Cerebellar cortex (tissue), 1 donor: ENCODE data around the gene SLC9B1.
"Not testable (repeated sequence)": the region's sequence is repeated elsewhere in the genome, so short reads cannot be mapped to it uniquely, and the experiment has no call there.

Source experiments
- DNase-seq: peaks from one replicate; pipeline ENCODE4 v3.0.0-alpha.2; 2015; ENCODE audit warnings: low spot score

Gene SLC9B1

GRCh38 chr4:103011378-103012025, 8.0 kb downstream of the SLC9B1 start:
- no peak for DNase-seq

- DNase-seq = no peak
Observed at GRCh38 chr4:103010804-103011203, 8.7 kb downstream of the SLC9B1 start.

- peak; percentile 82 for DNase-seq
Observed at GRCh38 chr4:103008875-103009729, 10.4 kb downstream of the SLC9B1 start.

GRCh38 chr4:103002551-103002950, 17.0 kb downstream of the SLC9B1 start:
- DNase-seq = no peak

GRCh38 chr4:102994803-102995202, 24.7 kb downstream of the SLC9B1 start:
- DNase-seq = no peak

- DNase-seq = not testable (repeated sequence)
Observed at GRCh38 chr4:102993985-102994384, 25.5 kb downstream of the SLC9B1 start.

- DNase-seq = no peak
Observed at GRCh38 chr4:102988429-102989020, 31.0 kb downstream of the SLC9B1 start.

- no peak for DNase-seq
Observed at GRCh38 chr4:102981005-102981404, 38.5 kb downstream of the SLC9B1 start.

- not testable (repeated sequence) for DNase-seq
Observed at GRCh38 chr4:102961813-102962212, 57.7 kb downstream of the SLC9B1 start.

- peak; percentile 12 for DNase-seq
Observed at GRCh38 chr4:102959496-102959895, 60.0 kb downstream of the SLC9B1 start.

- DNase-seq = no peak
Observed at GRCh38 chr4:102945066-102945465, 74.4 kb downstream of the SLC9B1 start.

- DNase-seq = not testable (repeated sequence)
Observed at GRCh38 chr4:102938063-102938462, 81.4 kb downstream of the SLC9B1 start.

GRCh38 chr4:102935716-102936115, 83.8 kb downstream of the SLC9B1 start:
- DNase-seq = no peak

GRCh38 chr4:102919697-102920096, 99.8 kb downstream of the SLC9B1 start:
- DNase-seq = not testable (repeated sequence)

- DNase-seq = no peak
Observed at GRCh38 chr4:102918859-102919258, 100.6 kb downstream of the SLC9B1 start.

GRCh38 chr4:102901804-102902203, 117.7 kb downstream of the SLC9B1 start:
- no peak for DNase-seq

GRCh38 chr4:102897610-102898009, 121.9 kb downstream of the SLC9B1 start:
- not testable (repeated sequence) for DNase-seq

GRCh38 chr4:102896547-102896946, 123.0 kb downstream of the SLC9B1 start:
- not testable (repeated sequence) for DNase-seq

GRCh38 chr4:102889866-102890265, 129.6 kb downstream of the SLC9B1 start:
- not testable (repeated sequence) for DNase-seq

- DNase-seq = not testable (repeated sequence)
Observed at GRCh38 chr4:102888570-102888969, 130.9 kb downstream of the SLC9B1 start.

- DNase-seq = no peak
Observed at GRCh38 chr4:102883278-102883677, 136.2 kb downstream of the SLC9B1 start.

GRCh38 chr4:102881343-102881742, 138.2 kb downstream of the SLC9B1 start:
- DNase-seq = no peak

GRCh38 chr4:102878901-102879300, 140.6 kb downstream of the SLC9B1 start:
- DNase-seq = no peak
